ENCODE measurements around the gene TRABD2B.

Gene TRABD2B

DNA sequence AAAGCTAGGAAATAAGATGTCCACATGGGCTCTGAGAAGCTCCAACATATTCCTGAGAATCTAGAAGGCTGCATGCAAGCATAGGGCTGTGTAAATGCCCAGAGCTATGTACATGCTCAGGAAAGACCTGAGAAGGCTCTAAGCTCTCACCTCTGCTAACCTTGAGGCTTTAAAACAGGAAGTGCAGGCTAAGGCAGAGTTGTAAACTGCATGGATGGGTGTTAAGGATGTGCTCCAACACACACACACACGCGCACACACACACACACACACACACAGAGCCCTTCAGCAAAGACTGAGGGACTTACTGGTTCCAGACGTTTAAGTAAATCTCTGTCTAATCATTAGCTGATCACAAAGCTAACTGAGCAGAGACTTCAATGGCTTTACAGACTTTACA is 162.9 kb downstream of the TRABD2B start:
- DNase-seq (ENCODE audit: low spot score): no peak
- TF ChIP-seq, protein P1, sequence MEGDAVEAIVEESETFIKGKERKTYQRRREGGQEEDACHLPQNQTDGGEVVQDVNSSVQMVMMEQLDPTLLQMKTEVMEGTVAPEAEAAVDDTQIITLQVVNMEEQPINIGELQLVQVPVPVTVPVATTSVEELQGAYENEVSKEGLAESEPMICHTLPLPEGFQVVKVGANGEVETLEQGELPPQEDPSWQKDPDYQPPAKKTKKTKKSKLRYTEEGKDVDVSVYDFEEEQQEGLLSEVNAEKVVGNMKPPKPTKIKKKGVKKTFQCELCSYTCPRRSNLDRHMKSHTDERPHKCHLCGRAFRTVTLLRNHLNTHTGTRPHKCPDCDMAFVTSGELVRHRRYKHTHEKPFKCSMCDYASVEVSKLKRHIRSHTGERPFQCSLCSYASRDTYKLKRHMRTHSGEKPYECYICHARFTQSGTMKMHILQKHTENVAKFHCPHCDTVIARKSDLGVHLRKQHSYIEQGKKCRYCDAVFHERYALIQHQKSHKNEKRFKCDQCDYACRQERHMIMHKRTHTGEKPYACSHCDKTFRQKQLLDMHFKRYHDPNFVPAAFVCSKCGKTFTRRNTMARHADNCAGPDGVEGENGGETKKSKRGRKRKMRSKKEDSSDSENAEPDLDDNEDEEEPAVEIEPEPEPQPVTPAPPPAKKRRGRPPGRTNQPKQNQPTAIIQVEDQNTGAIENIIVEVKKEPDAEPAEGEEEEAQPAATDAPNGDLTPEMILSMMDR (IDR thresholded peaks at IDR 0.05; ENCODE audit: extremely low read depth, missing control alignments): no peak

DNA sequence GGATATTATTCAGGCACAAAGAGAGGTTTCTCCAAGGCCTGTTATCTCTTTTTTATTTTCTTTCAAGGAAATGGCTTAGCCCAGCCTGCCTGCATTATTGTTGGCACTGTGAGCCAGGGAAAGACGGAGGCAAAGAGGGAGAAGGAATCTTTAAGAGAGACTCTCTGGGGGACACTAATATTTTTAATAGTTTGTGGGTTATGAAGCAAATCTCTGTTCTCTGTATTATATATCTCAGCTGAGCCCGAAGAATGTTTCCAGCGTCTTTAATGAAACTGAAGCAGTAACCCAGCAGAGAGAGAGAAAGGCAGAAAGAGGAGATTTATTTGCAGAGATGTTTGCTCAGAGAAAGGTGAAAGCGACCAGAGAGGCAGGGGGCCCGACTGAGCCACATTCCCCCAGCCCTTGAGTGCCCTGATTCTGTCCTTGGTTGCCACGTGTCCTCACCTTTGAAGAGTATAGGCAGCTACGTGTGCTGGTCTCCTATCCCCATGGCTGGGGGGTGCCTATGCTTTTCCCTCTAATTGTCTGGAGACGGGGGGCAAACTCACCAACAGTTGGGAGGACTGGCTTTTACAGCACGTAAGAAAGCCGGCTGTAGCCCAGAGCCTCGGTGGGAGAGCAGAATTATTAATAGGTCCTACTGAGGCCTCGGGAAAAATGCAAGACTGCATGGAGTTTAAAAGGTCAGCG is 166.4 kb downstream of the TRABD2B start:
- TF ChIP-seq, protein P1 (IDR thresholded peaks at IDR 0.05; ENCODE audit: extremely low read depth, missing control alignments): no peak
- DNase-seq (ENCODE audit: low spot score): no peak

DNA sequence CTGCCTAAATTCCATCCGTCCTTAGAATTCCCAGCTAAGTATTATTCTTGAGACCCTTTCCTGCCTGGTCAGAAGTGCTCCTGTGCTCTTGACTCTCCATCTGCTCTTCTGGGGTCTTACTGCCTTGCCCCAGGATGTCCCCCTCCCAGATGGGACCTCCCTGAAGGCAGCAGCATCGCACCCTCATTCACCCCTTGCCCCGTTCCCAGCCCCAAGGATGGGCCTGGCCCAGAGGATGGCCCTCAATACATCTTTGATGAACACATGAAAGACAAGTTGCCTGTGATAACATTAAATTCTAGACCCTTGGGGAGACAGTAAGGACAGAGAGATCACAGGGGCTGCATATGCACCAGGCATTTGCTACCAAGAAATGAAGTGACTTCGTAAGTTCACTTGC is 167.2 kb downstream of the TRABD2B start:
- DNase-seq (ENCODE audit: low spot score): no peak
- TF ChIP-seq, protein P1 (IDR thresholded peaks at IDR 0.05; ENCODE audit: extremely low read depth, missing control alignments): no peak

DNA sequence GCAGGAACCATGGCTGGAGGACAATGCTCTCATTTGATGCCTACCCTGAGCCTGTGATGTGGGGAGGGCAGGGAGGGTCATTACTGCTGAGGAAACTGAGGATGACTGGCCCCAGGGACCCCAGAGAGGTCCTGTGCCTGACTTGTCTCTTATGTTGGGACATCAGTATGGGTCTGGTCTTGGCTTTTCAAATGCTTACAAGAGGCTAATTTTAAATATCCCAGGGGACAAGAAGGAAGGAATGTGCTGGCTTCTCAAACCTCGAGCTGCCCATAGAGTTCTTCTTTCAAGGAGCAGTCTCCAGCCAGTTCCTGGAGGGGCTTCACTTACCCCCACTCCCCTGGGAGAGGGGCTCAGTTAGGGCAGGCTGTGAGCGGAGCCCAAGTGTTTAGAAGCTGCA is 168.2 kb downstream of the TRABD2B start:
- DNase-seq (ENCODE audit: low spot score): no peak
- TF ChIP-seq, protein P1 (IDR thresholded peaks at IDR 0.05; ENCODE audit: extremely low read depth, missing control alignments): no peak

DNA sequence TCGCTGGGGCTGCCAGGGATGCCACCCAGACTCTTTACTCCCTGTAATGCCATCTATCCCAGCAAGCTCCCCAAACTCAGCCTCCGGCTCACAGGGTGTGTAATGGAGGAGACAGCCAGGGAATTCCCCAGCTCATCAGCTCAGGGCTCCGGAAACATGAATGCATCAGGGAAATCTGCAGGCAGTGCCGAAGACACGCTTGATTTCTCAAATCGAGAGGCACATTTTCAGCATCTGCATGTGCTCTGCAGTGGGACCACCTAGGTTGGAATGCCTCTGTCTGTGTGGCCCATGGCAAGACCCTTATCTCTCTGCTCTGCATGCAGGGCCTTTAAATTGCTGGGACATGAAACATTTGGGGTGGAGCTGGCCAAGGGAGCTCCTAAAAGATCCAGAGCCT is 170.1 kb downstream of the TRABD2B start:
- TF ChIP-seq, protein P1 (IDR thresholded peaks at IDR 0.05; ENCODE audit: extremely low read depth, missing control alignments): no peak
- DNase-seq (ENCODE audit: low spot score): no peak

DNA sequence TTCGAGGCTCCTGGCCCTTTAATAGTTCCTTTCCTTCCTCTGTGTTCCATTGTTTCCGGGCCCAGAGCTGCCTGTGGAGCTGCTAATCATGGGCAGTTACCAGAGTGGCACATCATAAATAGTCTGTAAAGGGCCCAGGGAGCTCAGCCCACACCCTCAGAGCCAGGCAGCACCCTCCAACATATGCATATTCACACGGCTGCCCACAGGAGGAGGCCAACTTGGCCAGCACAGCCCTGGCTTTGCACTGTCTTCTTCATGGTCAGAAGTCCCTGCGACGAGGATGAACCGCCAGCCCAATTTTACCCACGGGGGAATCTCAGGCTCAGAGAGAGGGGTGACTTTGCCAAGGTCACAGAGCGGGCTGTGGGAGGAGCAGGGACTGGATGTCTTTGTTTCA is 172.5 kb downstream of the TRABD2B start:
- TF ChIP-seq, protein P1 (IDR thresholded peaks at IDR 0.05; ENCODE audit: extremely low read depth, missing control alignments): no peak
- DNase-seq (ENCODE audit: low spot score): no peak

DNA sequence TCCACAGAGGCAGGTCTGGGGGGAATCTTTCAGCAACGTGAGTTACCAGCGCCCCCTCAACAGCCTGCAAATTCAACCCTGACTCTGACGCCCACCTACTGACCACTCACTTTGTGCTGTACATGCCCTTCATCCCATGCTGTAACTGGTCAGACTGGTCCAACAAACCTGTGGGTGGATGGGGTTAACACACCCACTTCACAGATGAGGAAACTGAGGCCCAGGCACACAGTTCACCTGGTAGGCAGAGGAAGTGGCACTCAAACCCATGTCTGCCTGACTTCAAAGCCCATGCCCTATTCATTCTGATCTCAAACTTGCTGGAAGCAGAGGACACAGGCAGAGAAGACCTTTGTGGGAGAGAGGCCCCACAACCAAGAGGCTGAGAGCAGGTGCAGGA is 172.9 kb downstream of the TRABD2B start:
- TF ChIP-seq, protein P1 (IDR thresholded peaks at IDR 0.05; ENCODE audit: extremely low read depth, missing control alignments): no peak
- DNase-seq (ENCODE audit: low spot score): no peak

Measured in GM20000 (cell line).